Stimulated activated CD8-positive, alpha-beta memory T cell treated with anti-CD3 and anti-CD28 coated beads, Interleukin-4, amount 100 ng/mL, for 4 hours (primary cell): ENCODE results near the gene RGPD8.
"Not testable (repeated sequence)": the region's sequence is repeated elsewhere in the genome, so short reads cannot be mapped to it uniquely, and the experiment has no call there.

Source experiments
- DNase-seq, 2 donors: peaks; one replicate each; pipeline ENCODE4 v3.0.0-alpha.2; 2020; ENCODE audit warnings: low read depth in 2 of 2, low spot score in 1 of 2

Gene RGPD8

DNA sequence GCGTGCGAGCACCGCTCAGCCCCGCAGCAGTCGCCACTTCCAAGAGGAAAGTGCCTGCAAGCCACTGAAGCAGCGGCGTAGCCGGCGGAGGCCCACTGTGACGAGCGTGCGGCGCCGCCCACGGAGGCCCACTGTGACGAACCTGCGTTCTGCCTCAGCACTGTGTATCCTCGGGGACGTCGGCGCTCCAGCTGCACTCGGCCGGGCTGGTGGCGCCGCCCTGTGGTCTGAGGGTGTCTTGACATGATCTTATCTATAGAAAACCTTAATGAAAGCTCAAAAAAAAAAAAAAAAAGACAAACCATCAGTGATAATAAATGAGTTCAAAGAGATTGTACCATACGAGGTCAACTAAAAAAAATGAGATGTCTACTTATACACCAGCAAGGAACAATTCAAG, at the start of gene RGPD8:
RGPD8 (minus strand) TSS at position 166 of the 400 bp plus-strand sequence. CDS start 192 bp downstream, outside the sequence.
- DNase-seq: peak; percentile 61 to 86

DNA sequence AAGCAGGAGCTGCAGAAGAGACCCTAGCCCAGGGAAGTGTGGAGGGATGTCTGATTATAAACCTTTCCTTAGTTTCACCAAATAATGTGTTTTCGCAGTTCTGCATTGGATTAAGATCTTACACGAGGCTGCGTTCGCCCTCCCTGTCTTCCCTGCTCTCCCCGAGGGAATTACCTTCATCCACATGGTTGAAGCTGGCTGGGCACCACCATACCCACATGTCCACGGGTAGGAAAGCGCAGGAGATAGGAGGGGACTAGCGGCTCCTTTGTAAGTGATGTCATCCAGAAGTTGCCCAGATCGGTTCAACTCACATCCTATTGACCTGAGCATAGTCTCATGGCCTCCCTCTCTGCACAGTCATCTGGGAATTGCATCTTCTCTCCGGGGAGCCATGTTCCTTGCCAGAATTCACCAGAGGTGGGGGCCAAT, 49.6 kb upstream of the RGPD8 start:
- DNase-seq: no peak

DNA sequence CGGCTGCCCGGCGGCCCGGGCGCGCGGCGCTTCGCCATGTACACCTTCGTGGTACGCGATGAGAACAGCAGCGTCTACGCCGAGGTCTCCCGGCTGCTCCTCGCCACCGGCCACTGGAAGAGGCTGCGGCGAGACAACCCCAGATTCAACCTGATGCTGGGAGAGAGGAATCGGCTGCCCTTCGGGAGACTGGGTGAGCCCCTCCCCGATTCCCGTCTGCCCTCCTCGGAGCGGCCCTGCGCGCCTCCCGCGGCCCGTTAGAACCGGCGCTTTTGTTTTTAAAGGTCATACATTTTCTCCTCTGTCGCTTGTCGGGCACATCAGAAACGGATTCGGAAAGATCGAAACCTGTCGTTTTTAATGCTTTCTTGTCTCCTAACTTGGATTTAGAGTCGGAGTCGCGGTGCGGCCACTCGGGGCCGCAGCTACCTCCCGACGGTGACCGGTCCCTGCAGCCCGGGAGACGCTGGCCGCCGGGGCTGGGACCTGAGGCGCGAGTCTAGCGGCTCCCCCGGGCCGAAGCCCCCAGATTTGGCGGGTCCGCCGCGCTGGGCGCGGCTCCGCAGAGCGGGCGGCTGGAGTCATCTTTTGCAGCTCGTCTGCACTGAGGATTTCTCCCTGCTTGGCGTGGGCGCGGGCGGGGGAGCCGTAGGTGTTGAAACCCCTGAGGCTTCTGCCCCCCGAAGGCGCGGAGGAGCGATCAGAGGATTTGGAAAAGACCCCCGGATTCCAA, 49.0 kb upstream of the RGPD8 start:
- DNase-seq: no peak

DNA sequence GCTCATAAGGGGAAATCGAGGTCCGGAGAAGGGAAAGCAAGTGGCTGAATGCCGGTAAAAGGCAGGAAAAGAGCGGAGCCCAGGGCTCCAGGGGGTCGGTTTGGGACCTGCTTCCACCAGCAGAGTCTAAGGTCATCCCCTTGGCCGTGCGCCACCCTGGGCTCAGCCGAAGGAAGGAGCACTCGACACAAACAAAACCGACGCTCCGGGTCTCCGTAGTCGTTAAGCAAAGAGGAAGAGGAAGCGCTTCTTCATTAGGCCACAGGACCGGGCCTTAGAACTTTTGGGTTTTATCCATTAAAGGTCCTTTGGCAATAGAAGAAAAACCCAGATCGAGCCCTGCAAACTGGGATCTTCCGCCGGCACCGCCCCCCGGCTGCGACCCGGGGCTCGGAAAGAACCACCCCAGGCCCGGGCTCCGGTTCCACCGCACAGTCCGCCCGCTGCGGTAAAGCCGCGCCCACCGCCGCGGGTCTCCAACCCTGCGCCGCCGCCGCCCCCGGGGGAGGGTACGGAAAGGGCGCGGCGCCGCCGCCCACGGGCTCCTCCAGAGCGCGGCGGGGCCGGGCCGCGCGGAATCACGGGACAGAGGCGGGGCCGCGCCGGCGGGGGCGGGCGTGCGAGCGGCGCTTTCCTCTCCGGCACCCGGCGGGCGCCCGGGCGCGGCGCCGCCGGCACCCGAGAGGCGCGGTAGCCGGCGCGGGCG, 48.2 kb upstream of the RGPD8 start, which contains the start of gene TTL:
TTL (plus strand) TSS at position 629 of the 706 bp plus-strand sequence. CDS start 189 bp downstream, outside the sequence.
- DNase-seq: peak; percentile 41 to 60

DNA sequence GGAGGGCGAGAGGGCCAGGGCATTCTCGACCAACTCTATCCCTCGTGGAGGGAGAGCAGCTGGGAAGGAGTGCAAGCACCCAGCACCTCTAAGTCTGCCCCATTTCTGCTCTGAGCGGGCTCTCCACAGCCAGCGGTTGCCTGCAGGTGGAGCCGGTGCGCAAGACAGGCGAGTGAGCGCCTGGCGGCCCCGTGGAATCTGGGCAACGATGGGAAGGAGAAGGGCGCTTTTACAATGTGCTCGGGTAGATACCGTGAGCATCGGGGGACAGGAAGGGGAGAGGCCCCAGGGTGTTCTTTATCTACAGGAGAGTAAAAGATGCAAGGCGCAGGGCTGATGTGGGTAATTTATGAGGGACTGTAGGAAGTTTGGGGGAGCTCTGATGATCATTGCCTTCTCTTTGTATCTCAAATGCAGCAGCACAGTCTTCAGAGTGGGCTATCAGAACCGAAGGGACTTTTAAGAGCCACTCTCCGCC, 47.6 kb upstream of the RGPD8 start:
- DNase-seq: peak; percentile 57 to 60

DNA sequence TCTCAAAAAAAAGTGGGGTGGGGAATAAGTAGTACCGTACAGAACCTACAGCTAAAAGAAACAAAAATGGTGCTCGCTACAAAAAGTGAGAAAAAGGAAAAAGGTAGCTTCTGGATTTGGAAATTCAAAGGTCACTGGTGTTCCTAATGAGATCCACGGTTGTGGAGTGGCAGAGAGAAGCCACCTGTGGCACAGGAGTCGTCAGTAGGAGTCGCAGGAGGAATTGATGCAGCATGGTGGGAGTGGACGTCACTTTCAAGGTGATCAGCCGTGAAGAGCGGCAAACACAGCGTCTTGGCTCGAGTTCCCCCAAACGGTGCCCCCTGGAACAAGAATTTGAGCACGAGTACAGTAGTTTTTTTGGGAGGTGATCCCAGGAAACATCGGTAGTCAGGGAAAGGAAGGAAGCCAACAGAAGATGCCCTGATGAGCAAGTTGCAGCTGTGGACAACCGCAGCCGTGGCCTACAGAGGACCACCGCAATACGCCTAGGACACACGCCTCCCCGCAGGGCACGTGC, 47.1 kb upstream of the RGPD8 start:
- no peak for DNase-seq

DNA sequence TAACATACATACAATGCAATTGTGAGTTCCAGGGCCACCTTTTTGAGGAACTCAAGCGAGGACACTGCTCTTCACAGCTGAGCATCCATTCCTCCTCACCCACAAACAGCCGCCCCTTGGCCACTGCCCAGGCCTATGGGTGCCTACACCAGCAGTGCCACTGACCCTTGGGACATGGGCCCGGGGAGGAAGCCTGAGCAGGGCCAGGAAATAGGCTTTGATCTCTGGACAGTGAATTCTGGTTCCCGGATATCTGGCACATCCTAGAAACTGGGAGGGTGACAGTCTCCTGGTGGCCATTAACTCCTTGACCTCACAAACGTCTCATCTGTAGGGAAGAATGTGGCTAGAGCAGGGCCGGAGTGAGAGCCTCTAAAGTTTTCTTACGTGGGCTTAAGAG, 43.0 kb upstream of the RGPD8 start:
- DNase-seq: no peak

DNA sequence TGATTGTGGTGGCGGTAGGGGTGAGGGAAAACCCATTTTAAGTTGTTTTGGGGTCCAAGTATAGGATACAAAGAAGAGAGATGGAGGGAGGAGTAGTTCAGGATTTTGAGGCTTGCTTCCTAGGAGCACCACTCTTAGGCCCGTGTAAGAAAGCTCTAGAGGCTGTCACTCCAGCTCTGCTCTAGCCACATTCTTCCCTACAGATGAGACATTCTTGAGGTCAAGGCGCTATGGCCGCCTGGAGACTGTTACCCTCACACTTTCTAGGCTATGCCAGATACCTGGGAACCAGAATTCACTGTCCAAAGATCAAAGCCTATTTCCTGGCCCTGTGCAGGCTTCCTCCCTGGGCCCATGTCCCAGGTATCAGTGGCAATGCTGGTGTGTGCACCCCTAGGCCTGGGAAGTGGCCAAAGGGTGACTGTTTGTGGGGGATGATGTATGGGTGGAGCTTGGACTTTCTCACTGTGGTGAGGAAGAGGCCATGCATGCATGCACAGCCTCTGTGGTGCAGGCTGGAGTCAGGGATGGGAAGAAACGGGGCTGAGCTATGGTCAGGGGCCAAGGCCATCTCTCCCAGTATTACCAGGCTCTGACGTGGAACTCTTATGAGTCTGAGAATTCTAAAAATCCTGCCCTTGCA, 41.5 kb upstream of the RGPD8 start:
- DNase-seq: no peak

DNA sequence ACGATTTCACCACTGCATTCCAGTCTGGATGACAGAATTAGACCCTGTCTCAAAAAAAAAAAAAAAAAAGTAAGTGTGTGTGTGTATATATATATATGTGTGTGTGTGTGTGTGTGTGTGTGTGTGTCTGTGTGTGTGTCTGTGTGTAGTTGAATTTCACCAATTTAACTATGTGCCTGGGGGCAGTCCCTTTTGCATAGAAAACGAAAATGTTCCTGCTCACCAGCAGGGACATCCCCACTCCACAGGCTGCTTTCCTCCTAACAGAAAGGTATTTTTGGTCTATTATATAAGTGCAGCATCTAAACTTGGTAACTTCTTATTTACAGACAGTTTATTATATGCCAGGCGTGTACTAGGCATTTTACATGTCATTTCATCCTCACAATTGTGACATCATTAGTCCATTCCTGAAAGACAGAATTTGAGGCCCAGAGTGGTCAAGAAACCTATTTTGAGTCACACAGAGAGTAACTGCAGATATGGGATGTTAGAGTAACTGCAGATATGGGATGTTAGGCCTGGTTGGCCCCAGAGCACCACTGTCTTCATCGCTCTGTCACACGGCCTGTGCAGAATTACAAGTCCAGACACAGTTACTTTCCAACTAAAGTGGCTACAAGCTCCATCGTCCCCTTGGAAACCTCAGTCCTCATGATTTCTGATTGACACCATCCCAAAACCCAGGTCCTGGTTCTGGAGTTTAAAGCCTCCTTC, 39.3 kb upstream of the RGPD8 start:
- DNase-seq: no peak

DNA sequence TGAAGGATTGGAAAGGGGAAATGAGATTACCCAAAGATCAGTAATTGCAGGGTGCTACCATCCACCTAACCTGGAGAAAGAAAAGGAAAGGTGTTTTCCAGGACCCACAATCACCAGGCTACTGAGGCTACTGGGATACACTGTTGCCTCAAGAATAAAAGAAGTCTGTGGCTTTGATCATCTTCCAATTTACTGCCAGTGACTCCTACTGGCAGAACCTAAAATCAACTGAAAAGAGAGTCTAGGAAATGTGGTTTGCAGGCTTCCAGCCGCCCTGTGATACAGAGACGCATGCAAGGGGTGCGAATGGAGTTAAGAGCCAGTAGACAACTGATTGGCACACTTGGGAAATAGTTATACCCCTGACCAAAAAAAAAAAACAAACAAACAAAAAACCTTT, 31.9 kb upstream of the RGPD8 start:
- no peak for DNase-seq

DNA sequence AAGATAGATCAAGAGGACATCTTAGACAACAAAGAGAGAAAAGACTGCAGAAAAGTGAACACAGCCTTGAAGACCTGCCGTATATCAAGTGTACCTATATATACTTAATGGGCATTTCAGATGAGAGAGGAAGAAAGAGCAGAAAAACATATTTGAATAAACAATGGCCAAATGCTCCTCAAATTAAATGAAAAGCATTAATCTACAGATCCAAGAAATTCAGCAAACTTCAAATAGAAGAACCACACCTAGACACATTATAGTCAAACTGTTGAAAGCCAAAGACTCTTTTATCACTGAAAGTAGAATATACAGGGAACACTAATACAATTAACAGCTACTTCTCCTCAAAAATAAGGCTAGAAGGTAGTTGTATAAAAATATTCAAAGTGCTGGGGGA, 29.8 kb upstream of the RGPD8 start:
- no peak for DNase-seq

DNA sequence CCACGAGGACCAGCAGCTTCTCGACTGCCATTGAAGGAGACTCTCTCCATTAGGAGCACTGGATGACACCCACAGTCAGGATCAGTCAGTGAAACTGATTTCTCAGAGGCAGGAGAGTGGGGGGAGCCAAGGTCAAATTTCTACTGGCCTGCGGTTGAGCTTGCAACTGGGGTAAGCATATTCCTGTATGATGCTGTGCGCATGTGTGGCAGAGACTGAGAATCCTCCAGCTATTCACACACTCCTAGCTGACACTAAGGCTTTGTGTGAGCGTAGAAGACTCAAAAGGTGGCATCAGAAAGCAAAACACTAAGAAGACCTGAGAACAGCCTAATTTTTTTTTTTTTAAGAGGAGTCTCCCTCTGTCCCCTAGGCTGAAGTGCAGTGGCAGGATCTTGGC, 28.7 kb upstream of the RGPD8 start:
- DNase-seq: no peak

DNA sequence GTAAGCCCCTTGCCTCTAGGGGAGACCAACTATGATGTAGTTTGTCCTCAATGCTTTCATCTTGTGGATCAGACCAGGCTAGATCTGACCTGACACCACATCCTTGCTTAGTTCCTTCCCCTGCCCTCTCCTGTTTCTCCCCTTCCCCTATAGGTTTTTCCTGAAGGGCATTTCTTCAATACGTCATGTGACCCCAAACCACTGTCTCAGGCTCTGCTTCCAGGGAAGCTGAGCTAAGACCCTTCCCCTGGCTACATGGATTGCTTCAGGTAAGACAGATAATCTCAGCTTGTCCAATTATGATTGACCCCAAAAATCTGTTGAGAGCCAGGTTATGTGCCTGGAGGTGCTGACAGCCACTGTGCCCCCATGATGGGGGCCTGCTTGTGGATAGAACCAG, 25.9 kb upstream of the RGPD8 start:
- no peak for DNase-seq

DNA sequence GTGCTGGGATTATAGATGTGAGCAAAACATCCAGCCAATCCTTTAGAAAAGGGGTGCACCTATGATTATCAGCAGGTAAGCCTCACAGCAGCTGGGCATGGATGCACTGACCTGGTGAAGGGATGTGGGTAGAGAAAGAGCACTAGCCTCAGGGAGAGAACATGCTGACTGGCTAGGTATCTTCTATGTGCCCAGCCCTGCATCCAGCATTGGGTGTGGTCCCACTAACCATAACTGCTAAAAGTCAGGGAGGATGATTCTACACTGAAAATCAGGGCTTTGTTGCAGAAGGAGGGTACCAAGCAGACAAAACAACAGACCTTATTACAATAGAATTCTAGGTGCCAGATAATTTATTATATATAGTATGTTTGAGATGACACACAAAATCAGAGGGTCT, 21.1 kb upstream of the RGPD8 start:
- DNase-seq: no peak

DNA sequence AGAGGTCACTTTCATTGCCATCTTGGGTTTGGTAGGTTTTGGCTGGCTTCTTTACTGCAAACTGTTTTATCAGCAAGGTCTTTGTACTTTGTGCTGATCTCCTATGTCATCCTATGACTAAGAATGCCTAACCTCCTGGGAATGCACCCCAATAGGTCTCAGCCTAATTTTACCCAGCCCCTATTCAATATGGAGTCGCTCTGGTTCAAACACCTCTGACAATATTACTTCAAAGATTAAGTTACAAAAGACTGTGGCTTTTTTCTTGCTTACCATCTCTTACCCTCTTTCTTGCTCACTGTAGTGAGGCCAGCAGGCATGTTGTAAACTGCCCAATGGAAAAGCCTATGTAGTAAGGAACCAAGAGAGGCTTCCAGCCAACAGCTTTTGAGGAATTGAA, 17.9 kb upstream of the RGPD8 start:
- no peak for DNase-seq

DNA sequence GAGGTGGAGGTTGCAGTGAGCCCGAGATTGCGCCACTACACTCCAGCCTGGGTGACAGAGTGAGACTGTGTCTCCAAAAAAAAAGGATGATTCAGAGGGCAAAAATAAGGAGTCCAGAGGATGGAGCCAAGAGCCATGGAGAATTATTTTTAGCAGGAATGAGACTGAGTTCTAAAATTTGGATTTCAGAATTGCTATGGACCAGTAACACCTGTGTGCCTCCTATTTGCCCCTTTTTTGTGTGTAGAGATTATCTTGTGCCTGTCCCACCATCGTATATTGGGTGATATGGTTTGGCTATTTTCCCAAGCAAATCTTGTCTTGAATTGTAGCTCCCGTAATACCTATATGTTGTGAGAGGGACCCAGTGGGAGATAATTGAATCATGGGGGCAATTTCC, 16.4 kb upstream of the RGPD8 start:
- DNase-seq: no peak

DNA sequence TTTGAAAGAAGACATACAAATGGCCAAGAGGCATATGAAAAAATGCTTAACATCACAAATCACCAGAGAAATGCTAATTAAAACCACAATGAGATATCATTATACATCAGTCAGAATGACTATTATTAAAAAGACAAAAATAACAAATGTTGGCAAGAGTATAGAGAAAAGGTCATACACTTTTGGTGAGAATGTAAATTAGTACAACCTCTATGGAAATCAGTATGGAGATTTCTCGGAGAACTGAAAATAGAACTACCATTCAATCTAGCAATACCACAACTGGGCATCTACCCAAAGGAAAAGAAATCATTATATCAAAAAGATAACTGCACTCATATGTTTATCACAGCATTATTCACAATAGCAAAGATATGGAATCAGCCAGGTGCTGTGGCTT, 10.8 kb upstream of the RGPD8 start:
- not testable (repeated sequence) for DNase-seq

DNA sequence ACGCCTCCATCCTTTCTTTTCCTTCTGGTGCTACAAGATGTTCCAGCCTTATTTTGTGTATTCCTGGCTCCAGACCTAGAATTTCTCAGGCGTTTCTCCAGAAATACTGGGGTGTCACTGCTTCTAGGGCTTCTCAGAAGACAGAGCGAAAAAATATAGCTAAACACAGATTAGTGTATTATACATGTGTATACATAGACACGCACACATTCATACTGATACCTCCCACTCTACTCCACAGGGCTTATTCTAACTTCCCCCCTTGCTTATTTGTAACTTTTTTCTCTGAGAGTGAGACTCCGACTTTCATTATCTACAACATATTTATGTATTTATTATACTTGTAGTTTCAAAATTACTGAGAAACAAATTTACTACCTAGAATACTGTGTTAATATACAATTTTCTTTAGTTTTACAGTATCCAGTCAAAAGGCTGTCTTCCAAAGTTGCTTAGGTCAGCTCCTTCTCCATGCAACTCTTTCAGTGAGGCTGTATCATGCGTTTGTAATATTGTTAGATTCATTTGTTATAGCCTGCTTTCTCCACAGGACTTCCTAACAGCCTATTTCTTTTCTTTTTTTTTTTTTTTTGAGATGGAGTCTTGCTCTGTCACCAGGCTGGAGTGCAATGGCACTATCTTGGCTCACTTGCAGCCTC, 5.3 kb upstream of the RGPD8 start:
- not testable (repeated sequence) for DNase-seq

DNA sequence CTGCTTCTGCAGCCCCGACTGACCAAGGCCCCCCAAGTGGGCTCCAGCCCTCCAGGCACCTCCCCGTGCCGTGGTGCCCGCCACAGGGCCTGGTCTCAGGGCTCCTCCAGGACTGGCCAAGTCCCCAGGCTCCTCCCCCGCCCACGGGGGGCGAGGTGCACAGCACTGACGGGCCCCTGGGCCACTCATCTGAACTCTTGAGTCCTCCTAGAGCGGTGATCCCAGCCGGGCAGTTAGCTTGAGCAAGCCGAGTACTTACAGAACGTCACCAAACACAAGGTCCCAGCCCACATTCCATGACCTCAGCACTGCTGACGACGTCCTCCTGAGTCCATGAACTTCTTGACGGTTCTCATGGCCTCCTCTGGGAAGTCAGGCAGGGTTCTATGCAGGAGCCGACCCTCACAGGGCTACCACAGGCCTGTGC, 4.0 kb upstream of the RGPD8 start:
- DNase-seq: not testable (repeated sequence)

DNA sequence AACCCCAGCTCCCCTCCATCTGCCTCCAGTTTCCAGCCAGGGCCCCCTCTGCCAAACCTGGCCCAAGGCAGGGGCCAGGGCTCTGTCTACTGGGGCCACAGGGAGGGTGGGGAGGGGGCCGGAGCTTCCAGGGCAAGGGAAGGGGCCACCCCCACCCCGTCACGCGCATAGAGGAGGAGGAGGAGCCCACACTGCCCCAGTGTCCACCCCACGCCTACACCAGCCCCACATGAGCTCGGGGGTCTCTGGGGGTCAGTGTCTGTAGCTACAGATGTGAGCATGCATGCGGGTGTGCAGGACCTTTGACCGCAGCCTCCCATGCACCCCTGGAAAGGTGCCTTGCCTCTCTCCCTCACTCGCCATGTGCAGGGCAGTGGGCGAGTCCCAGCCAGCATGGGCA, 3.5 kb upstream of the RGPD8 start:
- not testable (repeated sequence) for DNase-seq
